Measurements from ENCODE around the gene P2RY6.

DNA sequence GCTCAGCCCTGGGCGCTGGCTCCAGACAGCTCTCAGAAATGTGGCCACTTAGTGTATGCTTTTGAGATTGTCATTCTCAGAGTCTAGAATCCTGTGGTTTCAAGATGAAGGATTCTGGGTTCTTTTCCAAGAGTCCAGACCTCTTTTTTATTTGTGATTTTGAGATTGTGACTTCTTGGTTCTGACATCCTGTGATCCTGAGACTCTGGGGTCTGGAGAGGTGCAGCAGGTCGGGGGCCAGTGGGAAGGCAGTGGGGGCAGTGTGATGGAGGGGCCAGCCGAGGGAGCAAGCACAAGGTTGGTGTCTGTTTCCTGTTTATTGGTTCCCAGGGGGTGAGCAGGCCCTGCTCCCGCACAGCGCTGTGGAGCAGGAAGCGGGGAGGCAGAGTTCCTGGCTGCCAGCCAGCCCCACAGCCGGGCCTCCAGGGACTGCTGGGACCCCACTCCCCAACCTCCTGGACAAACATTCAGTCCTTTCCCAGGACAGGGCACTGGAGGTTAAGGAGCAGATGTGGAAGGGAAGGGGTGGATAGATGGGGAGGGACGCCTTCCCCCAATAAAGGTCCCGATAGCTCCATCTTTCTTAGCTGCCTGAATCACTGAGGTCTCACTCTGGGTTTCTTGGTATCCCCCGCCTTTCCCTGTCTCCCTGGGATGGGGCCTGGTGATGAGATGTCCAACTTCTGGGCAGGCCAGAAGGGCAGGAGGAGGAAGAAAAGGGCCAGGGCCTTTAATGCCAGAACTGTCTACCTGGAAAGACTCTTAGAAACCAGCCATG lies 49.7 kb downstream of the P2RY6 start:
- TF ChIP-seq CTCF (IDR thresholded peaks at IDR 0.05 in 4 of 5, conservative IDR thresholded peaks at IDR 0.05 in 1 of 5) (no peak), POLR2A (IDR thresholded peaks at IDR 0.05) (no peak)
